Subcutaneous abdominal adipose tissue (tissue), 5 donors: ENCODE measurements around the gene GNA15.

Source experiments
- H3K27ac ChIP-seq: one replicate; pipeline ENCODE4 v1.7.0; 2013; ENCODE audit warnings: low read depth, mild to moderate bottlenecking, inconsistent platforms, low read length, moderate library complexity
- H3K27me3 ChIP-seq, 5 donors: one replicate each; pipeline ENCODE4 v1.7.0; 2013; ENCODE audit warnings: low read length in 5 of 5, inconsistent platforms in 1 of 5; ENCODE audit not compliant: control insufficient read depth in 5 of 5, insufficient read depth in 4 of 5
- H3K36me3 ChIP-seq, 5 donors: one replicate each; pipeline ENCODE4 v1.7.0; 2013; ENCODE audit warnings: low read length in 5 of 5; ENCODE audit not compliant: control insufficient read depth in 5 of 5, insufficient read depth in 5 of 5
- H3K4me1 ChIP-seq, 5 donors: one replicate each; pipeline ENCODE4 v1.7.0; 2013; ENCODE audit warnings: low read length in 5 of 5, mild to moderate bottlenecking in 3 of 5, moderate library complexity in 1 of 5; ENCODE audit not compliant: control insufficient read depth in 5 of 5, insufficient read depth in 5 of 5
- H3K4me3 ChIP-seq, 5 donors: one replicate each; pipeline ENCODE4 v1.7.0; 2013; ENCODE audit warnings: low read length in 5 of 5, low read depth in 1 of 5
- H3K9ac ChIP-seq, 5 donors: one replicate each; pipeline ENCODE4 v1.7.0; 2013; ENCODE audit warnings: low read length in 5 of 5, mild to moderate bottlenecking in 4 of 5, moderate library complexity in 3 of 5
- H3K9me3 ChIP-seq, 5 donors: one replicate each; pipeline ENCODE4 v1.7.0; 2013; ENCODE audit warnings: low read length in 5 of 5; ENCODE audit not compliant: control insufficient read depth in 5 of 5
- donor health status: healthy.
- donor health status: healthy.
- donor health status: healthy.
- donor health status: healthy.
- donor health status: healthy.

GNA15 gene

DNA sequence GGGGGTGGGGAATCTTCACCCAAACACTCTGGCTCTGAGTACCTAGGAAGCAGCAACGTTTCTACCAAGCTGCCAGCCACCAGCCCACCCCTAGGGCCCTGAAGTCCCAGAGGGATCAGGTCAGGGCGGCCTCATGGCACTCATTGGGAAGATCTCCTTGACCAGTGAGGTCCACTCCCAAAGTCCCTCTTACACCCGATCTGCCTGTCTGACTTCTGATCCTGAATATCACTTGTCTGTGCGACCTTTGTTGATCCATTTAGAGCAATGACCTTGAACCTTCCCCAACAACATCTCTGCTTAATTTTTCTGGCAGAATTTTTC is 2.1 kb upstream of the GNA15 start:
- Histone ChIP-seq H3K27ac (peak overlapping the region; percentile 65), H3K4me1 (peaks cover 0 to 18% (median 7%) of the 10 kb centered on the region in 5 donors)

DNA sequence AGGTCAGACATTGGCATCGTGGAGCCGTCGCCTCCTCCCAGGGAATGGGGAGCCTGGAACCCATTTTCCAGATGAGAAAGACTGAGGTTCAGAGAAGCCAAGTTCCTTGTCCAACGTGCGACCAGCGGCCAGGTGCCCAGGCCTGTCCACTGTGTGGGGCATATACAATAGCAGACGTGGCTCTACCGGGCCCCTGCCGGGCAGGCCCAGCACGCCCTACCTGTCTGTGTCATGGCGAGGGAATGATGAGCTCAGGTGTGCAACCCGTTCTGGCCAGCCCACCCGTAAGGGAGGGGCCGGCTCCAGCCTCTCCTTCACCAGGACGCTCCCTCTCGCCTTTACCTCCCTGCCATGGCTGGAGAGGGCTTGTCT is 837 bp downstream of the GNA15 start:
- Histone ChIP-seq H3K36me3 (no peaks in the 10 kb centered on the region), H3K27me3 (peaks cover 0 to 7% (median 0%) of the 10 kb centered on the region in 5 donors), H3K4me1 (peaks cover 2 to 31% (median 10%) of the 10 kb centered on the region in 5 donors), H3K9me3 (no peaks in the 10 kb centered on the region), H3K27ac (peak overlapping the region; percentile 54), H3K4me3 (peak overlapping the region; percentile 11 to 70 (median 48)), H3K9ac (peak overlapping the region in 3 of 5 donors; percentile 53 to 76 (median 68))

More for the DNA sequence above, 2.1 kb upstream of the GNA15 start:
- no peak overlapping the region for H3K9ac ChIP-seq
- H3K27me3 ChIP-seq = peaks cover 0 to 3% (median 0%) of the 10 kb centered on the region in 5 donors
- no peaks in the 10 kb centered on the region for H3K9me3 ChIP-seq
- no peak overlapping the region for H3K4me3 ChIP-seq
- no peaks in the 10 kb centered on the region for H3K36me3 ChIP-seq

DNA sequence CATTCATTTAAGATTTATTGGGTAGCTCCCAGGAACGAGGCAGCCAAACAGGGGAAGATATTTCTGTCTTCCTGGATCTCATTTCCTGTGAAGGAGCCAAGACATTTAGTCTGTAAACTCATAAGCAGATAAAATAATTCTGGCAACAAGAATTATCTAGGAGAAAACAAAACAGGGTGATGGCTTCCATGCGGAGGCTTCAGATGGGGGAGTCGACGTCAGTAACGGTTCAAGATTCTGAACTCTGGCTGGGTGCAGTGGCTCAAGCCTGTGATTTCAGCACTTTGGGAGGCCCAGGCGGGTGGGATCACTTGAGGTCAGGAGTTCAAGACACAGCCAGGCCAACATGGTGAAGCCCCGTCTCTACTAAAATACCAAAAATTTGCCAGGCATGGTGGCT is 1.3 kb downstream of the GNA15 start:
- no peaks in the 10 kb centered on the region for H3K9me3 ChIP-seq
- H3K4me3 ChIP-seq = peak overlapping the region; percentile 11 to 70 (median 48)
- no peaks in the 10 kb centered on the region for H3K36me3 ChIP-seq
- H3K27me3 ChIP-seq = peaks cover 0 to 7% (median 0%) of the 10 kb centered on the region in 5 donors
- H3K9ac ChIP-seq = peak overlapping the region in 3 of 5 donors; percentile 53 to 76 (median 68)
- H3K27ac ChIP-seq = peak overlapping the region; percentile 54
- H3K4me1 ChIP-seq = peaks cover 2 to 35% (median 13%) of the 10 kb centered on the region in 5 donors

DNA sequence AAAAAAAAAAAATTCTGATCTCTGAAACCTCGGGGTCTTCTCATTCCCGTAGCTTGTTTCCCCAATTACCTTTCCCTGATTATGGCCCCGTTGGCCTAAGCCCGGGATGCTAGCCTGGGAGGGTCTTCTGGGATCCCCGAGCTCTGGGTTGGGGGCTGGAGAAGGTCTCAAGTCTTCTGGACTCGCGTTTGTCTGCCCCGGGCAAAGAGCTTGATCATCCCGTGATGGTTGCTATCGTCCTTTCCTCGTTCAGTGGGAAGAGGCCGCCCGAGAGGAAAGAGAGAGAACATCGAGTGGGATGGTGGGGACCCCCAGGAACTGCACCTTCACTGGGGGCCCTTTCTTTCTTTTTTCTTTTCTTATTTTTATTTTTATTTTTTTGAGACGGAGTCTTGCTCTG is 2.4 kb downstream of the GNA15 start:
- Histone ChIP-seq H3K27ac (no peak overlapping the region), H3K4me3 (peak overlapping the region in 1 of 5 donors; percentile 16), H3K36me3 (no peaks in the 10 kb centered on the region), H3K4me1 (peaks cover 2 to 37% (median 16%) of the 10 kb centered on the region in 5 donors), H3K9me3 (no peaks in the 10 kb centered on the region), H3K27me3 (peaks cover 0 to 7% (median 0%) of the 10 kb centered on the region in 5 donors), H3K9ac (no peak overlapping the region)

DNA sequence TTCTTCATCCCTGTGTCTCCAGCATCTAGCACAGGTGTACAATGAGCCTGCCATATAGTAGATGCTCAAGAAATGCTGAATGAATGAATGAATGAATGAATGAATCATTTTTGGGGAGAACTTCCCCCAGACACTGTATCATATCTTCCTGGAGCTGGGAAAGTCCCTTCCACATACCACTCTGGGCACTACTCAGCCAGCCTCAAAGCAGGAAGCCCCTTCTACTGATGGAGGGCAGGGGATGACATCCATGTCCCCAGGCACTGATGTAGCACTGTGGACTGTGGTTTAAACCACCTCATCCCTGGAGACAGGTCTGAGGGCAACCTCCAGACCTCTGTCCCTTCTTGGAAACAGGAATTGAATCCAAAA is 4.8 kb downstream of the GNA15 start:
- Histone ChIP-seq H3K9me3 (no peaks in the 10 kb centered on the region), H3K27ac (no peak overlapping the region), H3K27me3 (peaks cover 0 to 4% (median 0%) of the 10 kb centered on the region in 5 donors), H3K4me1 (peaks cover 2 to 34% (median 16%) of the 10 kb centered on the region in 5 donors), H3K4me3 (no peak overlapping the region), H3K9ac (no peak overlapping the region), H3K36me3 (no peaks in the 10 kb centered on the region)

DNA sequence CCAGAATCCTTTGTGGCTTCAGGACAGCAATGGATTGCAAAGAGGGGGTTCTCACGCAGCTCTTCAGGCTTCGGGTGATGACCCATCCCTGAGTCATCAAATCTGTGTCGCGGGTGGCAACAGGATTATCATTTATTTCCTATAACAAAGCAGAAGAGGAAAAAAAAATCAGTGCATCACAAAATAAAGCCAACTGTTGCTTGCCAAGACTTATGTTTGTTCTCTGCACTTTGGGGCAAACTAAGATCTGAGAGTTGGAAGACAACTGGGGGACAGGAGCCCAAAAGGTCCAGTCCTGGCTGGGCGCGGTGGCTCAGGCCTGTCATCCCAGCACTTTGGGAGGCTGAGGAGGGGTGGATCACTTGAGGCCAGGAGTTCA is 6.4 kb downstream of the GNA15 start:
- Histone ChIP-seq H3K4me1 (peaks cover 2 to 33% (median 11%) of the 10 kb centered on the region in 5 donors), H3K4me3 (peak overlapping the region in 4 of 5 donors; percentile 17 to 44 (median 36))

DNA sequence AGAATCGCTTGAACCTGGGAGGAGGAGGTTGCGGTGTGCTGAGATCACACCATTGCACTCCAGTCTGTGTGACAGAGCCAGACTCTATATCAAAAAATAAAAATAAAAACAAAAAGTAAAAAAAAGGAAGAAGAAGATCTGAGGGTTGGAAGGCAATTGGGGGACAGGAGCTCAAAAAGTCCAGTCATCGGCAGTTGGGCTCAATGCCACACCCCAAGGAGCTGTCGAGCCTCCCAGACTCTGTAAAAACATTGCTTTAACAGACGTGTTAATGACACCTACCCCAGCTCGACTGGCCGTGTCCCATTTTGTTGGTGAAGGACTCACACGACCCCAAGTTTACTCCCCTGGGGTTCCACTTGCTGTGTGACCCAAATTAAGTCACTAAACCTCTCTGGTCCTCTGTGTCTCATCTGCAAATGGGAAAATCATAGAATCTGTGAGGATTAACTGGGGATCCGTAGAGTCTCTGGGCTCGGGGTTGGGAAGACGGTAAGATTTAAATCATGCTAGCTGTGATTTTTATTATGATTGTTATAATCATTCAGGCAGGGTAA is 7.0 kb downstream of the GNA15 start:
- Histone ChIP-seq H3K4me1 (peaks cover 2 to 30% (median 9%) of the 10 kb centered on the region in 5 donors), H3K9me3 (no peaks in the 10 kb centered on the region), H3K4me3 (no peak overlapping the region), H3K27ac (peak overlapping the region; percentile 67), H3K27me3 (peaks cover 0 to 4% (median 0%) of the 10 kb centered on the region in 5 donors), H3K9ac (no peak overlapping the region), H3K36me3 (no peaks in the 10 kb centered on the region)

More for the DNA sequence above, 6.4 kb downstream of the GNA15 start:
- Histone ChIP-seq H3K27me3 (peaks cover 0 to 4% (median 0%) of the 10 kb centered on the region in 5 donors), H3K36me3 (no peaks in the 10 kb centered on the region), H3K9ac (peak overlapping the region in 2 of 5 donors; percentile 15 to 41), H3K27ac (peak overlapping the region; percentile 67), H3K9me3 (no peaks in the 10 kb centered on the region)

DNA sequence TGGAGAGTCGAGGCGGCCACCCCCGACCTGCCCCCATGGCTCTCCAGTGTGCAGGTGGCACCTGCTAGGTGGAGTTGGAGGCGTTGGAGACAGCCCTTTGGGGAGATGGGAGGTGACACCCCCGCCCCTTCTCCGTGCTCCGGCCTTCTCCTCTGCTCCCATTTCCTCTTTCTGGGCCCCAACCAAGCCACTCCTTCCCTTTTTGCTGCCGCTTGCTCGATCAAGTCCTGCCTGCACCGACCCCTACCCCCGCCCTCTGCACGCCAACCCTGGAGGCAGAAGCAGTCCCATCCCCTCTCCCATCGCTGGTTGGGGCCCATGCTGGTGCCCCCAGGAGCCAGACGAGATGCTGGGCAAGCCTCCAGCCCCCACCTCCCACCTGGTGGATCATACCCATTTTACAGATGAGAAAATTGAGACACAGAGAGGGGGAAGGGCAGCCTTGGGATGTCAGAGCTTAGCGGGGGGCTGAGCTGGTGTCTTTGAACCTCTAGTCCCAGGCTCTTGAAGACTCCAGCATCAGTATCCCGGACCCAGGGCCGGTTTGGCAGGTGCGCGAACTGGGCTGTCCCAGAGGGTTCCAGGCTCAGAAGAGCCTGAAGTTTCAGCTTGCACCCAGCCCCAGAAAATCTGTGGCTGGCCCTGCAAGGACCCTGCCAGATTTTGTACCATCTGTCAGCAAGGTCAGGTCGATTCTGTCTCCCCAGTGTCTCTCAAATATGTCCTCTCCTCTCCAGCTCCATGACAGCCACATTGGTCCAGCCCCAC is 10.3 kb downstream of the GNA15 start:
- H3K27ac ChIP-seq = no peak overlapping the region
- H3K27me3 ChIP-seq = peaks cover 0 to 12% (median 5%) of the 10 kb centered on the region in 5 donors
- H3K4me3 ChIP-seq = no peak overlapping the region
- H3K36me3 ChIP-seq = peaks cover 0 to 15% (median 7%) of the 10 kb centered on the region in 5 donors
- no peaks in the 10 kb centered on the region for H3K9me3 ChIP-seq
- H3K9ac ChIP-seq = no peak overlapping the region
- H3K4me1 ChIP-seq = peaks cover 0 to 21% (median 9%) of the 10 kb centered on the region in 5 donors

DNA sequence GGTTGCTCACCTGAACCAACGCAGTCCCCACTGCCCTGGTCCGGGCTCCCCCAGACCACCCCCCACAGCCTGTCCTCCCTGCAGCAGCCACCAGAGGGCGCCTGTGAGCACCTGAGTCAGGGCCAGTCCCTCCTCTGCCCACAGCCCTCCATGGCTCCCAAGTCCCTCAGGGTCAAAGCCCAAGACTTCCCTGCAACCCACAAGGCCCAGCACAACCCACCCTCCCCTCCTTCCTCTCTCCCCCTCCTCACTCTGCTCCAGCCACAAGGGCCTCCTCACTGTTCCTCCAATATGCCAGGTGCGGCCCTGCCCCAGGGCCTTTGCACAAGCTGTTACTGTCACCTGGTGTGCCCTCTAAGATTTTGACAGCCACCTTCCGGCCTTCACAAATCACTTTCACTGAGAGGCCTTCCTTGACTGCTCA is 10.9 kb downstream of the GNA15 start:
- Histone ChIP-seq H3K27me3 (peaks cover 0 to 15% (median 5%) of the 10 kb centered on the region in 5 donors), H3K36me3 (peaks cover 0 to 18% (median 7%) of the 10 kb centered on the region in 5 donors), H3K4me3 (no peak overlapping the region), H3K9ac (no peak overlapping the region), H3K9me3 (no peaks in the 10 kb centered on the region), H3K4me1 (peaks cover 0 to 16% (median 9%) of the 10 kb centered on the region in 5 donors), H3K27ac (no peak overlapping the region)

DNA sequence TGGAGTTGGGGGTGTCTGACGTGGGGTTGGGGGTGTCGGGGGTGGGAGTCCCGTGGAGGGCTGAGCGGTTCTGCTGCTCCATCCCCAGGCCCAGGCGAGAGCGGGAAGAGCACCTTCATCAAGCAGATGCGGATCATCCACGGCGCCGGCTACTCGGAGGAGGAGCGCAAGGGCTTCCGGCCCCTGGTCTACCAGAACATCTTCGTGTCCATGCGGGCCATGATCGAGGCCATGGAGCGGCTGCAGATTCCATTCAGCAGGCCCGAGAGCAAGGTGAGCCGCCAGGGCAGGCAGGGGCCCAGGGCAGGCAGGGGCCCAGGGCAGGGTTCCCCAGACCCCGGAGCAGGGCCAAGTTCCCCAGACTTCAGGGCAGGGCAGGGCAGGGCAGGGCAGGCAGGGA is 12.7 kb downstream of the GNA15 start:
- Histone ChIP-seq H3K36me3 (peaks cover 0 to 18% (median 7%) of the 10 kb centered on the region in 5 donors), H3K27me3 (peaks cover 0 to 15% (median 5%) of the 10 kb centered on the region in 5 donors), H3K27ac (no peak overlapping the region), H3K4me3 (no peak overlapping the region), H3K4me1 (peaks cover 0 to 7% (median 2%) of the 10 kb centered on the region in 5 donors), H3K9me3 (no peaks in the 10 kb centered on the region), H3K9ac (no peak overlapping the region)
